Hepatocyte (in vitro differentiated cells): Measurements from ENCODE around the gene FKTN. TPM values are rescaled to one million over a fixed set of nuclear protein-coding genes. Genes with fewer than 3 reads are reported as not detected.
A peak's percentile ranks its signal among the peaks of the same experiment; 100 is the strongest.

Source experiments
- DNase-seq: peaks from one replicate; pipeline ENCODE4 v3.0.0-alpha.2; 2016; ENCODE audit warnings: low spot score
- H2AFZ ChIP-seq: fragments of 200-600 bp; sonication (generic); 2 replicates; pipeline ENCODE4 v1.6.0; 2016; ENCODE audit warnings: antibody characterized with exemption, mild to moderate bottlenecking
- H3K27ac ChIP-seq: fragments of 200-600 bp; sonication (generic); 2 replicates; pipeline ENCODE4 v1.5.1; 2016; ENCODE audit warnings: mild to moderate bottlenecking
- H3K27me3 ChIP-seq: fragments of 200-600 bp; sonication (generic); 2 replicates; pipeline ENCODE4 v1.6.1; 2016
- H3K36me3 ChIP-seq: fragments of 200-600 bp; sonication (generic); replicated peaks from 2 replicates; pipeline ENCODE4 v1.5.1; 2016; ENCODE audit warnings: low read depth; ENCODE audit not compliant: insufficient read depth
- H3K4me1 ChIP-seq: fragments of 200-600 bp; sonication (generic); 2 replicates; pipeline ENCODE4 v1.5.1; 2016; ENCODE audit warnings: mild to moderate bottlenecking, moderate library complexity; ENCODE audit not compliant: insufficient read depth
- H3K4me2 ChIP-seq: fragments of 200-600 bp; sonication (generic); 2 replicates; pipeline ENCODE4 v1.6.0; 2016
- H3K4me3 ChIP-seq: fragments of 200-600 bp; sonication (generic); 2 replicates; pipeline ENCODE4 v1.5.1; 2016; ENCODE audit warnings: mild to moderate bottlenecking
- H3K79me2 ChIP-seq: fragments of 200-600 bp; sonication (generic); 2 replicates; pipeline ENCODE4 v1.6.0; 2017; ENCODE audit warnings: mild to moderate bottlenecking
- H3K9me2 ChIP-seq: fragments of 200-600 bp; sonication (generic); replicated peaks from 2 replicates; pipeline ENCODE4 v1.6.0; 2017; ENCODE audit warnings: mild to moderate bottlenecking; ENCODE audit not compliant: insufficient read depth
- H3K9me3 ChIP-seq: fragments of 200-600 bp; sonication (generic); 2 replicates; pipeline ENCODE4 v1.5.1; 2016; ENCODE audit warnings: low read depth, mild to moderate bottlenecking
- H4K20me1 ChIP-seq: fragments of 200-600 bp; sonication (generic); 2 replicates; pipeline ENCODE4 v1.6.0; 2016; ENCODE audit warnings: mild to moderate bottlenecking; ENCODE audit not compliant: insufficient read depth, poor library complexity, severe bottlenecking
- CTCF ChIP-seq: fragments of 200-600 bp; sonication (generic); IDR thresholded peaks from 2 replicates; pipeline ENCODE4 v1.5.1; 2016; ENCODE audit warnings: antibody characterized with exemption, mild to moderate bottlenecking; ENCODE audit not compliant: poor library complexity
- EZH2 ChIP-seq: fragments of 200-600 bp; sonication (generic); IDR thresholded peaks from 2 replicates; pipeline ENCODE4 v1.6.1; 2016; ENCODE audit warnings: antibody characterized with exemption, mild to moderate bottlenecking, borderline replicate concordance
- EZH2phosphoT487 ChIP-seq: fragments of 200-600 bp; sonication (generic); IDR thresholded peaks from one replicate; pipeline ENCODE4 v1.6.1; 2018; ENCODE audit warnings: antibody characterized with exemption, mild to moderate bottlenecking, low read depth, moderate library complexity; ENCODE audit not compliant: unreplicated experiment, severe bottlenecking
- WGBS: methylation state at CpG from one replicate; pipeline ENCODE4 v1.1.6; 2016; ENCODE audit warnings: low lambda C conversion rate; ENCODE audit errors: missing lambda C conversion rate; 5-methylcytosine and 5-hydroxymethylcytosine counted together
- polyA plus RNA-seq: library from polyadenylated mRNA; unstranded; fragments of >200 nt; fragmentation: Nextera tagmentation; extraction: Ambion mirVana; gene quantifications from 2 replicates; pipeline ENCODE4 v1.2.1, GENCODE V29; 2016
- total RNA-seq: library from RNA; depleted of rRNA; stranded (reverse); fragments of >200 nt; gene quantifications from 2 replicates; pipeline ENCODE4 v1.2.3, GENCODE V29; 2014

FKTN gene
- total and polyA plus RNA-seq, 2 experiments from 2014 or later = 1.8 to 27.1 TPM

DNA sequence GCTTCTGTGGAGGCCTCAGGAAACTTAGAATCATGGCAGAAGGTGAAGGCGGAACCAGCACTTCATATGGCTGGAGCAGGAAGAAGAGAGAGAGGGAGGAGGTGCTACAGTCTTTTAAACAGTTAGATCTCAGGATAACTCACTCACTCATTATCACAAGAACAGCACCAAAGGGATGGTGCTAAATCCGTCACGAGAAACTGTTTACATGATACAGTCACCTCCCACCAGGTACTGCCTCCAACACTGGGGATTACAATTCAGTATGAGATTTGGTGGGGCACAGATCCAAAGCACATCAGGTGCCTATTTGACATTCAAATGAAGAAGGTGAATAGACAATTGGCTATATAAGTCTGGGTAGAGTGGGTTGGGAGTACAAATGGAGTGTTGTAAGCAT, 35.2 kb downstream of the FKTN start:
- no peaks in the 10 kb centered on the region for H4K20me1 ChIP-seq
- H3K27me3 ChIP-seq = no peaks in the 10 kb centered on the region
- H3K79me2 ChIP-seq = no peaks in the 10 kb centered on the region
- H3K36me3 ChIP-seq = no peaks in the 10 kb centered on the region
- H3K4me2 ChIP-seq = no peak overlapping the region
- no peak overlapping the region for H2AFZ ChIP-seq
- no peaks in the 10 kb centered on the region for H3K4me1 ChIP-seq
- no peaks in the 10 kb centered on the region for H3K9me2 ChIP-seq
- H3K4me3 ChIP-seq = no peak overlapping the region
- H3K9me3 ChIP-seq = no peaks in the 10 kb centered on the region
- DNase-seq = no peak
- 89% methylated on average over 3 of the region's 3 CpGs for whole genome bisulfite sequencing
- H3K27ac ChIP-seq = no peak overlapping the region
- TF ChIP-seq CTCF (no peak), EZH2phosphoT487 (no peak), EZH2 (no peak)

DNA sequence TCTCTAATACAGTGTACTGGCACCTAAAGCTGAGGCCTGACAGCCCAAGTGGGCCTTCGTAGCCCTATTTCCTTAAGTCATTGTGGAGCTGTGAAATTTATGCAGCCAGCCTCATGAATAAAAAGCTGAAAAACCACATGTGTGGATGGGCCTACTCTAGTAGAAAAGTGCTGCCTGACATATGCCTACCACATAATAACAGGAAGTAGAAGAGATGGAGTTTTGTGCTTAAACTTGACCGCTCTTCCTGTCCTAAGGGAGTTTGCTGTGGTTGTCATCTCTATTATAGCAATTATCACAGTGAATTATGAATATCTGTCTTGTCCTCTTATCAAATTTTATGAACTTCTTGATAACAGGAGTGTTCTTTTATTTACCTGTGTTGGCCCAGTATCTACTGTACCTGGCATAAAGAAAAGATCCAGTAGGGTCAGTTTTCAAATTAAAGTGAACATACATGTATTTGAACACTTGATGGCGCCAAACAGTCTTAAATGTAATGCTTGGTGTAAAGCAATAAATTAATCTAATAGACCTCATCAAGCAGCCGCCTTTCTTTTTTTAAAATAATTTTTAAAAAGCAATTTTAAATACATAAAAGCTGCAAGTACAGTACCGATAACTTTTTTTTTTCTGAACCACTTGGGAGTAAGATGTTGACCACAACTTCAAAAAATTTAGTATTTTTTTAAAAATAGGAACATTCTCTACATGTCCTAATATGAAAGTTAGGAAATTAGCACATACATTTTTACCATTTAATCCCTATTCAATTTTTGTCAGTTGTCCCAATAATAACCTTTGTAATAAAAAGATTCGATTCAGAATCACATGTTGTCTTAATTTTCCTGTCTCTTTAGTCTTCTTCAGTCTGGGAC, 51.0 kb downstream of the FKTN start:
- peak; percentile 70 for TF ChIP-seq CTCF
- TF ChIP-seq EZH2 = no peak
- Histone ChIP-seq H3K27me3 (no peaks in the 10 kb centered on the region), H2AFZ (no peak overlapping the region), H3K9me3 (no peaks in the 10 kb centered on the region), H4K20me1 (no peaks in the 10 kb centered on the region), H3K4me2 (no peak overlapping the region), H3K4me3 (no peak overlapping the region), H3K36me3 (no peaks in the 10 kb centered on the region), H3K79me2 (no peaks in the 10 kb centered on the region), H3K9me2 (no peaks in the 10 kb centered on the region), H3K4me1 (no peaks in the 10 kb centered on the region), H3K27ac (no peak overlapping the region)
- 60% methylated on average over 6 of the region's 6 CpGs for WGBS
- DNase-seq = peak; percentile 69

DNA sequence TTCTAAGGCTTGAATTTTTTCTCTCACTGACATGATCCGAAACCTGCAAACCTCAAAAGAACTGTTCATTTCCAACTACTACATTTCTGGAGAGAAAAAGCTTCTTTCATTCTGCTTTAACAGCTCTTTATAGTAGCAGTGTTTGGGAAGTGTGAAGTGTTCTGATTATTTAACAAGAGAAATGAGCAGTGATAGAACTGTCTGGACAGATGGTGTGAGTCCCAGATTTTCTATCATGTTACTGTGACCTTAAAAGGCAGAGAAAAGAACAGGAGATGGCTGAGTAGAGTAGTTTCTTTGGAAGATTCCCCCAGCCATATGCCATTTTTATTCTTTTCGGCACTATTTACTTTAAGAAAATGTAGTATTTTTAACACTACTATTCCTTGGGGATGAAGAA, 63.1 kb downstream of the FKTN start:
- Histone ChIP-seq H3K27me3 (no peaks in the 10 kb centered on the region), H3K36me3 (no peaks in the 10 kb centered on the region), H3K4me2 (no peak overlapping the region), H3K27ac (no peak overlapping the region), H3K4me3 (no peak overlapping the region), H3K9me2 (no peaks in the 10 kb centered on the region), H4K20me1 (no peaks in the 10 kb centered on the region), H3K9me3 (no peaks in the 10 kb centered on the region), H3K4me1 (no peaks in the 10 kb centered on the region), H3K79me2 (no peaks in the 10 kb centered on the region), H2AFZ (no peak overlapping the region)
- no peak for TF ChIP-seq CTCF
- no peak for TF ChIP-seq EZH2phosphoT487
- TF ChIP-seq EZH2 = no peak
- DNase-seq = no peak
- 95% methylated on average over 2 of the region's 2 CpGs for WGBS
